Keratinocyte (primary cell): ENCODE data around the gene EIF3A.

Source experiments
- EZH2 ChIP-seq: IDR thresholded peaks from one replicate; pipeline ENCODE4 v1.6.1; 2012; ENCODE audit warnings: inconsistent platforms, mild to moderate bottlenecking, low read length, moderate library complexity
- TF ChIP-seq, protein P1 (sequence below), 3 experiments: IDR thresholded peaks in 1 of 3; conservative IDR thresholded peaks in 1 of 3; optimal IDR thresholded peaks in 1 of 3; 2 replicates in 2 of 3; 3 replicates in 1 of 3; pipeline versions ENCODE3 to v1.5.1; 2011; ENCODE audit warnings: low read length in 3 of 3, mild to moderate bottlenecking in 3 of 3, moderate library complexity in 2 of 3, control low read depth in 1 of 3, inconsistent platforms in 1 of 3; ENCODE audit not compliant: insufficient read depth in 2 of 3; ENCODE audit errors: extremely low read depth in 1 of 3

DNA sequence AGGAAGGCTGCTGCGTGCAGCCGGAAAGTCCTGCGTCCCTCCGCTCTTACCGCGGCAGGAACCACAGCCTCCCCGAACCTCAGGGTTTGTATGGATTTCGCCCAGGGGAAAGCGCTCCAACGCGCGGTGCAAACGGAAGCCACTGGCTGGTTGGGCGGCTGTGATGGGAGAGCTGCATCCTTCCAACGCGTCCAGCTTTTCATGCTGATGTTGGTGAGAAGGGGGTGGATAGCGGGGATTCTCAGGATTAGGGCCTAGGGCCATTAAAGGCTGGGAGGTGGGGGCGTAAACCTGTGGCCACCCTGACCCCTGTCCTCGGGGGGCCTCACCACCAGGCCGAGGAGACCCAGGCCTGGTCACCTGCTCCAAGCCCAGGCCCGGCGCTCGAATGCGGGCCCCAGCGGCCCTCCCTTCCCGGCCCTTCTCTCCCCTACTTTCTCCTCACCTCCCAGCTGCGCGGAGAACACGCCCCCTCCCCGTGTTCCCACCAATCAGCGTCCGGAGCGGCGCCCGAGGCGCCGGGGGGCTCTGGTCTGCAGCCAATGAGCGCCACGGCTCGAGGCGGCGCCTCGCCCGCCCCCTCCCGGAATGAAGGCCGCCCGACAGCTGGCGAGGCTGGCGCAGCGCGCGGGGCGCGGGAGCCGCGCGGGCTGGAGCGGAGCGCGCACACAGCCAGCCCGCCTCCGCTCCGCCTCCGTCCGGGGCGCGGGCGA, 51.6 kb downstream of the EIF3A start:
- TF ChIP-seq, protein P1, sequence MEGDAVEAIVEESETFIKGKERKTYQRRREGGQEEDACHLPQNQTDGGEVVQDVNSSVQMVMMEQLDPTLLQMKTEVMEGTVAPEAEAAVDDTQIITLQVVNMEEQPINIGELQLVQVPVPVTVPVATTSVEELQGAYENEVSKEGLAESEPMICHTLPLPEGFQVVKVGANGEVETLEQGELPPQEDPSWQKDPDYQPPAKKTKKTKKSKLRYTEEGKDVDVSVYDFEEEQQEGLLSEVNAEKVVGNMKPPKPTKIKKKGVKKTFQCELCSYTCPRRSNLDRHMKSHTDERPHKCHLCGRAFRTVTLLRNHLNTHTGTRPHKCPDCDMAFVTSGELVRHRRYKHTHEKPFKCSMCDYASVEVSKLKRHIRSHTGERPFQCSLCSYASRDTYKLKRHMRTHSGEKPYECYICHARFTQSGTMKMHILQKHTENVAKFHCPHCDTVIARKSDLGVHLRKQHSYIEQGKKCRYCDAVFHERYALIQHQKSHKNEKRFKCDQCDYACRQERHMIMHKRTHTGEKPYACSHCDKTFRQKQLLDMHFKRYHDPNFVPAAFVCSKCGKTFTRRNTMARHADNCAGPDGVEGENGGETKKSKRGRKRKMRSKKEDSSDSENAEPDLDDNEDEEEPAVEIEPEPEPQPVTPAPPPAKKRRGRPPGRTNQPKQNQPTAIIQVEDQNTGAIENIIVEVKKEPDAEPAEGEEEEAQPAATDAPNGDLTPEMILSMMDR (optimal IDR thresholded peaks at IDR 0.05 in 1 of 3, IDR thresholded peaks at IDR 0.05 in 1 of 3, conservative IDR thresholded peaks at IDR 0.05 in 1 of 3; ENCODE audit: extremely low read depth in 1 of 3, insufficient read depth in 2 of 3, low read length in 3 of 3) = peak in 1 of 3 experiments; percentile 34
- no peak for TF ChIP-seq EZH2
